Endothelial cell of hepatic sinusoid (primary cell): ENCODE measurements around the gene RSPH6A.
"Not testable (repeated sequence)": the region's sequence is repeated elsewhere in the genome, so short reads cannot be mapped to it uniquely, and the experiment has no call there.

Source experiments
- in situ Hi-C: cut with HindIII; loops from 2 replicates; pipeline ENCODE4 v1.10.0; 2017; ENCODE audit warnings: low sequenced_read_pairs

Gene RSPH6A

DNA sequence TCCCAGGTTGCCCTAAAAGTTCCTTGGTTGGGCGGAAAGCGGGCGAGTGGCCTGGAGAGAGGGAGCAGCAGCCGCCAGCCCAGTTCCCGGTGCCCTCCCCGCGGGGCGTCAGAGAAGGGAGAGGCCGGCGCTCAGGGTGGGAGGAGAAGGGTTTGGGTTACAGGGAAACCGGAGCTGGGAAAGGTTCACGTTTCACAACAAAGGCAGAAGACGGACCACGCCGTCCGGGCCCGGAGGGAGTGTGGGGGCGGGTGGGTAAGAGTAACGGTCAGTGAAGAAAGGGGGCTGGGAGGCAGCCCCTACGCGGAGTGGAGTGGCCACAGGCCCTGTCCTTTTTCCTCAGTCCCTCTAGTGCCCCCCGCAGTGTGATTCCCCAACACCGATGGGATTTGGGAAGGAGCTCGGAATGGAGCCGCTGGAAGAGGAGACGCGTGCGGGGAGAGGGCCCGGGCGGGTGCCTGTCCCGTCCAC lies 47.7 kb downstream of the RSPH6A start:
- in situ Hi-C loops = no loop called here

DNA sequence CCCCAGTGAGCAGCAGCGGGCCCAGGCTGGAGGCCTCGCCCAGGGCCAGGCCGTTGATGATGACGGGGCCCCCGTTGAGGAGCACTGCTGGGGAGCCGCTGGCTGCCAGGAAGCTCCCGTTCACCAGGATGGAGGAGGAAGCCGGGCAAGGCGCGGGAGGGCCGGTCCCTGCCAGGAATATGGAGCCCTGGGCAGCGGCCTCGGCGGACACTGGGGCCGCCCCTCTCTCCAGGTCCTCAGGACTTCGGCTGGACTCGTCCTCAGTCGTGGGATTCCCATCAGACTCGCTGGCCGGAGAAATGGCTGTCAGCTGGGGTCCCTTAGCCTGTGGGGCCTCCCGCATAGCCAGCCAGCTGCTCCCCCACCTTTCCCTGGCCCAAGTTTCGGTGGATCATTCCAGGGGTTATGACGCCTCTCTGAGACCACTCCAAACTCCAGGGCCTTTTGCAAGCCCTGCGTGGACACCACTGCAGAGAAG lies 48.2 kb downstream of the RSPH6A start:
- in situ Hi-C loops = no loop called here

- in situ Hi-C loops = no loop called here
Measured at GRCh38 chr19:45766296-45766868, 48.7 kb downstream of the RSPH6A start.

DNA sequence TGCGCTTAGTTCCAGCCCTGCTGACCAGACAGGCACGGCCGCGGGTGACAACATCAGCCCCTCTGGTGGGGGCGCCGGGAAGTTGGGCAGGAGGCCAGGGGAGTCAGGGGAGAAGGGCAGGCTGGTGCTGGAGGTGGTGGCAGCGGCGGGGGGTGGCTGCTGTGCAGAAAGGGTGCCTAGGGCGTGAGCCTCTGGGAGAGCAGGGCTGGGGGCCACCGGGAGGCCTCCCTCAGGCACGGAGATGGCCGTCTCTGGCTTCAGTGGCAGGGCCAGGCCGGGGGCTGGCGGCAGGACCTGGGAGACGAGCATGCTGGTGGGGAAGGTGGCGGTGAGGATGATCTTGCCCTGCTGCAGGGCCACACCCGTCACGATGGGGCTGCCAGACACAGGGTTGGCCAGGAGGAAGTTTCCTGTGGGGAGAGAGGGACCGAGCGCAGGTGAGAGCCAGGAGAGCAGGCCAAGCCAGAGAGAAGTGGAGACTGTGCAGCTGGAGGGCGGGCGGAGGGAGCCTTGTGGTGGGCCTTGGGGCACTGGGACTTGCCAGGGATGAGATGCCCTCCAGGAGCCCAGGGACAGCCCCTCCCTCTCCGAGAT lies 49.3 kb downstream of the RSPH6A start:
- in situ Hi-C loops = no loop called here

DNA sequence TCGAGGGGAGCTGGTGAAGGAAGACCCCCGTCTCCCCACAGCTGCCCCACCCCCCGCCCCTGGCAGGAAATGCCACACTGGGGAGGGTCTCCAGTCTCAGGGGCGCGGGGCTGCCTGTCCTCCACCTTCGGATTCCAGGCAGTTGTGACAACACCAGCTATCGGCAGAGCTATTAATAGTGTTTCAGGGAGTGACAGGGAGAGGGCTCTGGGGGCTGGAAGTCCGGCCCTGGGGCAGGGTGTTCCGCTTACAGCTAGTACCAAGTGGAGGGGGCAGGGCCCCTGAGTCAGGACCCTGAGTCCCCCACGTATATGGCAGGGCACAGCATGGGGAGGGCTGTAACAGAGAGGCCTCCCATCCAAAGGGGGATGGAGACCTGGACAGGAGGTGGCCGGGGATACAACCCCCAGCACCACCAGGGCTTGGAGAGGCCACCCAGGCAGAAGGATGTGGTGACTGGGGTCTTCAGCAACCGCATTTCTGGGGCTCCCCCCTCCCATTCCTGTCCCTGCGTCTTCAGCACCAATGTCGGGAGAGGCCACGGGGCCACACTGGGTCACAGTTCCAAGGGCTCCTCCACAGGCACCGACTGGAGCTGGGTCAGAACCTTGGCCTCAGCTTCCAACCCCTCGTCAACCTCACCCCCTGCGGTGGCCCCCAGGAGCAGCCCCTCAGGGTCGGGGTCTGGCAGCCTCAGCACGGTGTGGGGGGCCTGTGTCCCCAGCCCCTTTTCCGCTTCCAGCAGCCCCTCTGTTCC lies 50.0 kb downstream of the RSPH6A start:
- in situ Hi-C loops = no loop called here

DNA sequence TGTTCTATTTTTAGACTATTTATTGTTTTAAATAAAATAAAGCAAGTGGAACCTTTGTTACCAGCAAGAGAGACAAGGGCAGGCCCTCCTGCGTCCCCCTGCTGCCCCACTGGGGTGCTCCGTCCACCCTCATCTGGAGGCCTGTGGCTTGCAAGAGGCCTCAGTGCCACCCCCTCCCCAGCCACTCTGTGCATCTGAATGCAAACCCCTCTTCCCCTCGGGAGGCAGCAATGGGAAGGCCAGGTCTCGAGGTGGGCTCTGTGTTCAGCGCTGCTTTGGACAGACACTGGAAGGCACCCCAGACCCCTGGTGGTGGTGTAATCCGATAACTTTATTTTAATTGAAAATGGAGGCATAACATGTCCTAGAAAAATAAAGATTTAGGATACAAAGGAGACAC lies 50.6 kb downstream of the RSPH6A start:
- in situ Hi-C loops = no loop called here

GRCh38 chr19:45763691-45764294 lies 51.3 kb downstream of the RSPH6A start:
- in situ Hi-C loops = no loop called here

- in situ Hi-C loops = no loop called here
Measured at GRCh38 chr19:45762870-45763631, 52.1 kb downstream of the RSPH6A start.

DNA sequence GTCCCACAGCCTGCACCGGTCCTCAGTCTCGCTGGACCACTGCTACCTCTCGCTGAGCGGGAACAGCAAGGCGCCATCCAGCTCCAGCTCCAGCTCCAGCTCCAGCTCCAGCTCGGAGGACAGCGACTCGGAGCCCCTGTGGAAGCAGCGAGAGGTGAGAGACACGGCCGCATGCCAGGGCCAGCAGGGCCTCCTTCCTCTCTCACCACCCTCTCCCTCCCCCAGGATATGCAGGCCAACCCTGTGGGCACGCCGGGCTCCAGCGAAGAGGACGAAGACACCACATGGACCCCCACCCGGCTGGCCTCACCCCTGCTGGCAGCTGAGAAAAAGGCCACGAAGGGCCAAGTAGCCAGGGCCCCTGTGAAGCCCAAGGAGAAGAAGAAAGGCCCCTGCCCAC lies 53.4 kb downstream of the RSPH6A start:
- in situ Hi-C loops = no loop called here

GRCh38 chr19:45758921-45759320 lies 56.2 kb downstream of the RSPH6A start:
- in situ Hi-C loops = no loop called here

DNA sequence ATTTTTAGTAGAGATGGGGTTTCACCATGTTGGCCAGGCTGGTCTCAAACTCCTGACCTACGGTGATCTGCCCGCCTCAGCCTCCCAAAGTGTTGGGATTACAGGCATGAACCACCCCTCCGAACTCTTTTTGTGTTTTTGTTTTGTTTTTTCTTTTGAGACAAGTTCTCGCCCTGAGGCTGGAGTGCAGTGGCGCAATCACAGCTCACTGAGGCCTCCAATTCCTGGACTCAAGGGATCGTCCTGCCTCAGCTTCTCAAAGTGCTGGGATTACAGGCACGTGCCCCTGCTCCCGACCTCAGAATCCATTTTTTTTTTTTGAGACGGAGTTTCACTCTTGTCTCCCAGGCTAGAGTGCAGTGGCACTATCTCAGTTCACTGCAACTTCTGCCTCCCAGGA lies 57.4 kb downstream of the RSPH6A start:
- in situ Hi-C loops = no loop called here

DNA sequence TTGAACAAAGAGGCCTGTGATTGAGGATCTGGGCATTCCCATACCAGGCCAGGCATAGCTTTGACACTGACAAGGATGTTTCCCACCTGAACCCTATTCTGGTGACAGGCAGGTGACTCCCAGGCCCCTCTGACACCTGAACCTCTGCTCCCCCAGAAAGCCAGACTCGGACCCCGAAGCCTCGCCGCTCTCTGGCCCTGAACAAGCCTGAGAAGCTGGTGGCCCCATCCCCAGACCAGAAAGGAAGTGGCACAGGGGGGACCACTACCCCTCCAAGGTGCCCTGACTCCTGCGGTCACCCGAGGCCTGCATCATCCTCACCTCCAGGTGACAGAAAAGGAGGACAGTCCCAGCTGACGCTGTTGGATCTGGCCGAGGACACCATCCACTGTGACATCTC lies 60.8 kb downstream of the RSPH6A start:
- in situ Hi-C loops = no loop called here

DNA sequence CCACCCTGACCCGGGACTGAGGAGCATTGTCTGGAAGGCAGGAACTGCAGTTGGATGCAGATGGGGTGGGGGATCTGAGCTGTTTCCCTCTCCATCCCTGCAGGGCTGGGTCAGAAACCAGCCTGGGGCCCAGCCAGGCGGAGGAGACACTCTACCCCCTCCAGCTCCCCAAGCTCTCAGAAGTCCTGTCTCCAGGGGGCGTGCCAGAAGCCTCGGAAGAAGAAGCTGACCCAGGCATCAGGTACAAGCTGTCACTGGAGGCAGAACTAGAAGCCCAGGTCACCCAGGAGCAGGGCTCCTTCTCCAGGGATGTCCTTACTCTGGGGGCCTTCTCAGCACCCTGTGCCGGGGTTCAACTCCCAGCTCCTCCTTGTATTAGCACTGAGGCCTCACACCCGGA lies 61.6 kb downstream of the RSPH6A start:
- in situ Hi-C loops = no loop called here

GRCh38 chr19:45752639-45753038 lies 62.5 kb downstream of the RSPH6A start:
- in situ Hi-C loops = no loop called here

- in situ Hi-C loops = not testable (repeated sequence)
Measured at GRCh38 chr19:45751483-45751882, 63.6 kb downstream of the RSPH6A start.

DNA sequence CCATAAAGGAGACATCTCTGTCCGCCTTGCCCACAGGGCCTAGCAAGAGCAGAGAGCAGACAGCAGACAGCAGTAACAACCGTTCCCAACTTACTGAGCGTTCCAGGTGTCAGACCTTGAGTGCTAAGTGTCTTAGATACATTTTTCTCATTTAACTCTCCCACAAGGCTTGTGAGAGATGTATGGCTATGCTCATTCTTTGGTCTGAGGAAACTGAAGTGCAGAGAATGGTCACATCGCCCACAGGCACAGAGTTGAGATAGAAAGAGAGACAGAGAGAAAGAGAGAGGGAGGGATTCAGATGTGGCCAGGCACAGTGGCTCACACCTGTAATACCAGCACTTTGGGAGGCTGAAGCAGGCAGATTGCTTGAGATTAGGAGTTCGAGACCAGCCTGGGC lies 67.6 kb downstream of the RSPH6A start:
- in situ Hi-C loops = no loop called here

DNA sequence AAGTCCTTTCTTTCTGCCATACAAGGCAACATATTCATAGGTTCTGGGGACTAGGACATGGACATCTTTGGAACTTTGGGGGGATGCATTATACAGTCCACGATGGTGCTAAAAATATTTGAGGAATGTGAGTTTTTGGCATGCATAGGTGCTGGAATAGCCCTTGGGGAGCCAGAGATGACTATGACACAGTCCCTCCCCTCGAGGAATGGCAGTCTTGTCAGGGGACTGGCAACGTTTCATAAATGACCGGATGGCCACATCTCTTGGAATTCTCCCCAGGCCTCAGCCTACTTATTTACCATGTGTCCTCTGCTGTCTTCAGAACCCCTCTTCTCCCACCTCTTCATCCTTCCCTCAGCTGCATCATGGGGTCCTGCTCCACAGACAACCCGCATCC lies 68.2 kb downstream of the RSPH6A start:
- in situ Hi-C loops = no loop called here
